Tibial nerve (tissue), 4 donors: ENCODE results near the gene MICAL2. TPM values are rescaled to one million over a fixed set of nuclear protein-coding genes. Genes with fewer than 3 reads are reported as not detected.

Source experiments
- DNase-seq, 2 donors: peaks; one replicate each; pipeline ENCODE4 v3.0.0-alpha.2; 2019; ENCODE audit warnings: low spot score in 2 of 2
- H3K27ac ChIP-seq, 4 donors: fragments of 200-600 bp; sonication (generic) in 3 of 4; one replicate each; pipeline ENCODE4 v1.5.1; 2017 to 2019; ENCODE audit warnings: mild to moderate bottlenecking in 1 of 4
- H3K27me3 ChIP-seq, 2 donors: fragments of 200-600 bp; sonication (generic) in 1 of 2; one replicate each; pipeline versions ENCODE4 v1.5.1 to v1.6.0; 2017 to 2019
- H3K36me3 ChIP-seq, 3 donors: fragments of 200-600 bp; sonication (generic); one replicate each; pipeline ENCODE4 v1.5.1; 2018 to 2019
- H3K4me1 ChIP-seq, 4 donors: fragments of 200-600 bp; sonication (generic) in 3 of 4; one replicate each; pipeline ENCODE4 v1.5.1; 2017 to 2019
- H3K4me3 ChIP-seq, 4 donors: fragments of 200-600 bp; sonication (generic) in 3 of 4; one replicate each; pipeline ENCODE4 v1.5.1; 2017 to 2019; ENCODE audit warnings: mild to moderate bottlenecking in 1 of 4, moderate library complexity in 1 of 4
- H3K9me3 ChIP-seq, 4 donors: fragments of 200-600 bp; sonication (generic) in 3 of 4; one replicate each; pipeline ENCODE4 v1.5.1; 2017 to 2019
- CTCF ChIP-seq, 5 experiments: fragments of 200-600 bp in 3 of 5; fragments of 450-650 bp in 2 of 5; sonication (generic) in 3 of 5; IDR thresholded peaks; one replicate each; pipeline ENCODE4 v1.5.1; 2016 to 2019; ENCODE audit warnings: antibody characterized with exemption in 5 of 5, mild to moderate bottlenecking in 3 of 5, moderate library complexity in 2 of 5
- EP300 ChIP-seq, 2 donors: sonication (generic); formaldehyde crosslinking; IDR thresholded peaks; one replicate each; pipeline ENCODE4 v1.6.1; 2017; ENCODE audit warnings: antibody characterized with exemption in 2 of 2, mild to moderate bottlenecking in 1 of 2
- POLR2A ChIP-seq, 2 donors: fragments of 450-650 bp; IDR thresholded peaks; one replicate each; pipeline ENCODE4 v1.6.1; 2017; ENCODE audit warnings: antibody characterized with exemption in 2 of 2, mild to moderate bottlenecking in 2 of 2, moderate library complexity in 2 of 2
- WGBS, 2 donors: methylation state at CpG; one replicate each; pipeline ENCODE4 v1.1.5; 2018; 5-methylcytosine and 5-hydroxymethylcytosine counted together
- total RNA-seq, 4 donors: library from RNA; depleted of rRNA; stranded (reverse); fragments of >200 nt; gene quantifications; one replicate each; pipeline ENCODE4 v1.1.0, GENCODE V29; 2016

The MICAL2 gene
- total RNA-seq, 4 donors from 2014 or later, result 87.0 to 136 (median 101) TPM

- peaks cover 0 to 18% (median 7%) of the 10 kb centered on the region in 4 donors for H3K4me1 ChIP-seq
- TF ChIP-seq CTCF (IDR thresholded peaks at IDR 0.05), result no peak
- no peak for TF ChIP-seq POLR2A (IDR thresholded peaks at IDR 0.05)
- no peak for TF ChIP-seq EP300 (IDR thresholded peaks at IDR 0.05)
- H3K9me3 ChIP-seq, result no peaks in the 10 kb centered on the region
- H3K27ac ChIP-seq, result no peak overlapping the region
- H3K36me3 ChIP-seq, result peaks cover 0 to 27% (median 0%) of the 10 kb centered on the region in 3 donors
- no peaks in the 10 kb centered on the region for H3K27me3 ChIP-seq
- no peak overlapping the region for H3K4me3 ChIP-seq
- DNase-seq, result no peak
Measured at GRCh38 chr11:12205330-12205729, 94.9 kb downstream of the MICAL2 start.

GRCh38 chr11:12206529-12206928 is 96.1 kb downstream of the MICAL2 start:
- 74 to 84% methylated on average over 3 of the region's 3 CpGs for WGBS, 2 donors
- Histone ChIP-seq H3K4me3 (no peak overlapping the region), H3K4me1 (peaks cover 0 to 6% (median 0%) of the 10 kb centered on the region in 4 donors), H3K27ac (no peak overlapping the region), H3K9me3 (no peaks in the 10 kb centered on the region), H3K27me3 (no peaks in the 10 kb centered on the region), H3K36me3 (peaks cover 0 to 33% (median 0%) of the 10 kb centered on the region in 3 donors)
- TF ChIP-seq POLR2A (IDR thresholded peaks at IDR 0.05) (no peak), EP300 (IDR thresholded peaks at IDR 0.05) (no peak), CTCF (IDR thresholded peaks at IDR 0.05) (no peak)
- no peak for DNase-seq

GRCh38 chr11:12207384-12208150 is 97.2 kb downstream of the MICAL2 start:
- Histone ChIP-seq H3K4me3 (no peak overlapping the region), H3K27ac (no peak overlapping the region), H3K9me3 (no peaks in the 10 kb centered on the region), H3K27me3 (no peaks in the 10 kb centered on the region), H3K4me1 (no peaks in the 10 kb centered on the region), H3K36me3 (peaks cover 0 to 37% (median 0%) of the 10 kb centered on the region in 3 donors)
- DNase-seq, result no peak
- WGBS, 2 donors, result 73 to 85% methylated on average over 9 of the region's 9 CpGs
- TF ChIP-seq CTCF (IDR thresholded peaks at IDR 0.05) (no peak), EP300 (IDR thresholded peaks at IDR 0.05) (no peak), POLR2A (IDR thresholded peaks at IDR 0.05) (no peak)

- Histone ChIP-seq H3K4me1 (no peaks in the 10 kb centered on the region), H3K27ac (no peak overlapping the region), H3K4me3 (no peak overlapping the region), H3K9me3 (no peaks in the 10 kb centered on the region), H3K36me3 (peaks cover 0 to 50% (median 0%) of the 10 kb centered on the region in 3 donors), H3K27me3 (no peaks in the 10 kb centered on the region)
- no peak for DNase-seq
- TF ChIP-seq CTCF (IDR thresholded peaks at IDR 0.05) (no peak), EP300 (IDR thresholded peaks at IDR 0.05) (no peak), POLR2A (IDR thresholded peaks at IDR 0.05) (no peak)
- 87 to 91% methylated on average over 2 of the region's 2 CpGs for WGBS, 2 donors
Measured at GRCh38 chr11:12209096-12209495, 98.7 kb downstream of the MICAL2 start.

- Histone ChIP-seq H3K36me3 (peaks cover 0 to 49% (median 0%) of the 10 kb centered on the region in 3 donors), H3K4me1 (no peaks in the 10 kb centered on the region), H3K9me3 (no peaks in the 10 kb centered on the region), H3K27ac (no peak overlapping the region), H3K4me3 (no peak overlapping the region), H3K27me3 (no peaks in the 10 kb centered on the region)
- TF ChIP-seq EP300 (IDR thresholded peaks at IDR 0.05) (no peak), POLR2A (IDR thresholded peaks at IDR 0.05) (no peak), CTCF (IDR thresholded peaks at IDR 0.05) (no peak)
- DNase-seq, result no peak
- WGBS, 2 donors, result 93 to 99% methylated on average over 4 of the region's 4 CpGs
Measured at GRCh38 chr11:12210200-12210599, 99.8 kb downstream of the MICAL2 start.
